HG03175 (cell line): ENCODE results near the gene CRIP1.

ENCODE experiments used
- ATAC-seq: cut with Tn5 transposase; IDR thresholded peaks from one replicate; pipeline ENCODE4 v1.9.1; 2021; ENCODE audit warnings: mild to moderate bottlenecking, moderate library complexity; ENCODE audit not compliant: unreplicated experiment

CRIP1 gene

GRCh38 chr14:105503296-105503640 is 16.6 kb downstream of the CRIP1 start:
- ATAC-seq = no peak

GRCh38 chr14:105503935-105504692 is 17.4 kb downstream of the CRIP1 start:
- ATAC-seq = no peak

DNA sequence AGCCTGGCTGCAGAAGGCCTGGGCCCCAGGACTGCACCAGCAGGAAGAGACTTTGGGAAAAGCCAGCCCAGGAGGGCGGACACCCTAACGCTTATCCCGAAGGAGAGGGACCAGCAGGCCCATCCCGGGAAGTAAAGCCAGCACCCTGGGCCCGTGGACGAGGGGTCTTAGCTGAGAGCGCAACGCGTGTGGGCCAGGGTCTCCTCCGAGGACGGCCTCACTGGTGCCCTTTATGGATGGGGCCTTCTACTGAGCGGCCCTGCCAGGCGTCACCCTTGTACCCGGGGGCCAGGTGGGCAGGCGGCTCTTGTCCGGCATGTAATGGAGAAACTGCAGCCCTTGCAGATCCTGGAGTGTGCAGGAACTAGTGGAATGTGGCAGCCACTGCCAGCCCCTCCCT is 18.4 kb downstream of the CRIP1 start:
- ATAC-seq = no peak

DNA sequence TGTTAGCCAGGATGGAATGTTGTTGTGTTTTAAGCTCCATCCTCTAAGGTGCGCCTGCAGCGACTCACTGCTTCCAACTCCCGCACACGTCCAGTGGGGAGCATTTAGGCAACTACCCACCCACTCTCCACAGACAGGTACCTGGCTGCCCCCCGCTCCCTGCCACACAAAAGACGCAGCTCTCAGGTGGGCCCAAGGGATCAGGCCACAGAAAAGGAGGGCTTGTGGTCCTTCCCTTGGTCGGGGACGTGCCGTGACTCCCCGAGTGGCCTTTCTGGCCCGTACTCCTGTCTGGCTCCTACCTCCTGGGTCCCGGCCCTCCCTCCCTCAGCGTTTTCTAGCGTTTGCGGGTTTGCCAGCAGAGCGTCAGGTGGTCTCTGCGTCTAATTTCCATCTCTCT is 20.6 kb downstream of the CRIP1 start:
- ATAC-seq = no peak

DNA sequence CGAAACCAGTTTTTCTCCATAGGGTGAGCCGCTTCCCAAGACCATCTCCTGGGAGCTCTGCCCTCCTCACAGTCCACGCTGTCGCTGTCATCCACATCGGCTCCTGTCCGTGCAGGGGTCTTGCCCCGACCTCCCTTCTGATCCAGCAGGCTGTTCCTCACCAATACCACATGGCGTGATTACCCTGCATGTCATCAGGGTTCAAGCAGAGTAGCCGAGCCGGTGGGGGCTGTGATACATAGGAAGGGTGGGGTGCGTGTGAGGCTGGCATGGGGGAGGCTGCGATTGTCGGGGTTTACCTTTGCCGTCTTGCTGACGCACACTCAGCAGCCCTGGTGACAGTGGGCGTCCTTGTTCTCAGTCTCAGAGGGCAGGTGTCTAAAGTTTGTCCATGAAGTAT is 21.4 kb downstream of the CRIP1 start:
- no peak for ATAC-seq

DNA sequence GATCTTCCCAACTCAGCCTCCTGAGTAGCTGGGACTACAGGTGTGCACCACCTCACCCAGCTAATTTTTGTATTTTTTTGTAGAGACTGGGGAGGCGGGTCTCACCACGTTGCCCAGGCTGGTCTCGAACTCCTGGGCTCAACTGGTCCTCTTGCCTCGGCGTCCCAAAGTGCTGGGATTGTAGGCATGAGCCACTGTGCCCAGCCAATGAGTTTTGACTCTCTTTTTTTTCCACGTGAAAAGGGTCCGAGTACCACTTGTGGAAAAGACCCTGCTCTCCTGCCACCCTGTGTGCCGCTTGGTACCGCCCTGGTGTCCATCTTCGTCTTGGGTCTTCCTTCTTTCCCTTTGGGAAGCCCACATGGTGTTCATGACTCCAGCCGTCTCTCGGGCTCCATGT is 21.9 kb downstream of the CRIP1 start:
- ATAC-seq = no peak

- ATAC-seq = no peak
Measured at GRCh38 chr14:105517096-105517495, 30.4 kb downstream of the CRIP1 start.

- no peak for ATAC-seq
Measured at GRCh38 chr14:105519946-105520698, 33.4 kb downstream of the CRIP1 start.

DNA sequence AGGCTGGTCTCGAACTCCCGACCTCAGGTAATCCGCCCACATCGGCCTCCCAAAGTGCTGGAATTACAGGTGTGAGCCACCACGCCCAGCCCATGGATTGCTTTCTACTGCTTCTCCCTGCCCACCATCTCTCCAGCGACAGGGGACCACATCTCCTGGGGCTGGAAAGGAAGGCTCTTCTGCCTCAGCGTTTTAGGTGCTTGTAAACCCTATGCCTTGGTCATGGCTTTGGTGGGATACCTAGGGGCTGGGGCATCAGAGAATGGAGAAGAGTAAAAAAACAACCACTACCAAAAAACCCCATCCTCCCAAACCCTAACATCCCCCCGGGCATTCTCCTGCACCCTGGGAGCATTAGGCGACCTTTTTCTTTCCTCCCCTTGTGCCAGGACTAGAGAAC is 38.6 kb downstream of the CRIP1 start:
- no peak for ATAC-seq

GRCh38 chr14:105525861-105526775 is 39.4 kb downstream of the CRIP1 start, which contains the start of gene TMEM121:
Gene TMEM121 (plus strand): TSS chr14:105526583. CDS start chr14:105528835, 2,252 bp downstream.
- no peak for ATAC-seq

- no peak for ATAC-seq
Measured at GRCh38 chr14:105526776-105527380, 40.2 kb downstream of the CRIP1 start.

- ATAC-seq = no peak
Measured at GRCh38 chr14:105527381-105527825, 40.7 kb downstream of the CRIP1 start.

DNA sequence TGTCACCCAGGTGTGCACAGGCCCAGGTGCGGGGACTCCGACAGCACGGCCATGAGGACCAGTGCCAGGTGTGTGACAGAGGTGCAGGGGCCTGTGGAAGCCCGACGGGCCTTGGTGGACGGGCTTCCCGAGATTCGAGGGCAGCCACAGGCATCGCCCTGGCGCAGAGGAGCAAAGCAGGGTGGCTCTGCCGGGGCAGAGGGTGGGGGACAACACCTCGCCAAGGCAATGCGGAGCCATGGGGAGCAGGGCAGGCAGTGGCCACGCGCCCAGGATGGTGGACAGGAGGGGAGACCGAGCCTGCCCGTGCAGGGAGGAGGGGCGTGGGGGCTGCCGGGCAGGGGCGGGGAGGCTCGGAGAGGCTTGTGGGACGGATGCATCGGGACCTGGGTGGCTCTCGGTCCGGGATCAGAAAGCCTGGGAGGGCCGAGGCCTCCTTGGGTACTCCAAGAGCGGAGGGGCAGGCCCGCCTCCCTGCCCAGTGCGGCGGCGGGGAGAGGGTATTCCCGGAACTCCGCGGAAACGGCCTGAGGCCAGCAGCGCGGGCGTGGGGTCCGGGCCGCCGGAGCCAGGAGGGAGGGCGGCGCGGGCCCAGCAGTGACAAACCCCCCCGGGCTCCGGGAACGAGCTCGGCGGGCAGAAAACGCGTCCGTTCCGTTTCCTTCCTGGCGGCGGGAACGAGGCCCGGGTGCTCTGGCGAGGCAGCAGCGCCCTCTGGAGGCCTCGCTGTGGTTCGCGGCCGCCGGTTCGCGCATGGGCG is 41.3 kb downstream of the CRIP1 start:
- ATAC-seq = no peak

- ATAC-seq = no peak
Measured at GRCh38 chr14:105528586-105529318, 42.1 kb downstream of the CRIP1 start.

DNA sequence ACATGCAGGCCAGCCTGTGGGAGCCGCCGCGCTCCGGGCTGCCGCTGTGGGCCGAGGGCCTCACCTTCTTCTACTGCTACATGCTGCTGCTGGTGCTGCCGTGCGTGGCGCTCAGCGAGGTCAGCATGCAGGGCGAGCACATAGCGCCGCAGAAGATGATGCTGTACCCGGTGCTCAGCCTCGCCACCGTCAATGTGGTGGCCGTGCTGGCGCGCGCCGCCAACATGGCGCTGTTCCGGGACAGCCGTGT is 42.6 kb downstream of the CRIP1 start:
- no peak for ATAC-seq

DNA sequence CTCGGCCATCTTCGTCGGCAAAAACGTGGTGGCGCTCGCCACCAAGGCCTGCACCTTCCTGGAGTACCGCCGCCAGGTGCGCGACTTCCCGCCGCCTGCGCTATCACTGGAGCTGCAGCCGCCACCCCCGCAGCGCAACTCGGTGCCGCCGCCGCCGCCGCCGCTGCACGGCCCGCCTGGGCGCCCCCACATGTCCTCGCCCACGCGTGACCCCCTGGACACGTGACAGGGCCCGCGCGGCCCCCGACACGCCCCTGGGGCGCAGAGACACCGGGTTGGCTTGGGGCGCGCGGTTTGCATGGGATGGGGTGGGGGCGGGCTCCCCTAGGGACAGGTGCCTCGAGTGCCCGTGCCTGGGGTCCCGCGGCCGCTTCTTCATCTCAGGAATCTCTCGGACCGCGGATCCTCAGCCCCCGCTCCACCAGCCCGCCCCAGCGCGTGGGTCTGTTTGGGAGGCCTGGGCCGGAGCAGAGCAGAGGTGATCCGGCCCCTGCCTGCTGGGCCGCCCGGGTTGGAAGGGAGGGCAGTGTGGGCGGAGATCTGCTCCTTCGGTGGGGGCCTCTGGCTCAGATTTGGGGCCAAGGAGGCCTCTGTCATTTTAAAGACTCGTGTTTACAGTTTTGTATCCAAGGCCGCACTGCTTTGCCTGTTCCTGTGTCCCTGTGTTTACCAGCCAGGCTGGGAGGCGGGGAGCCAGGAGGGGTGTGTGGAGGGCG is 43.0 kb downstream of the CRIP1 start:
- no peak for ATAC-seq

DNA sequence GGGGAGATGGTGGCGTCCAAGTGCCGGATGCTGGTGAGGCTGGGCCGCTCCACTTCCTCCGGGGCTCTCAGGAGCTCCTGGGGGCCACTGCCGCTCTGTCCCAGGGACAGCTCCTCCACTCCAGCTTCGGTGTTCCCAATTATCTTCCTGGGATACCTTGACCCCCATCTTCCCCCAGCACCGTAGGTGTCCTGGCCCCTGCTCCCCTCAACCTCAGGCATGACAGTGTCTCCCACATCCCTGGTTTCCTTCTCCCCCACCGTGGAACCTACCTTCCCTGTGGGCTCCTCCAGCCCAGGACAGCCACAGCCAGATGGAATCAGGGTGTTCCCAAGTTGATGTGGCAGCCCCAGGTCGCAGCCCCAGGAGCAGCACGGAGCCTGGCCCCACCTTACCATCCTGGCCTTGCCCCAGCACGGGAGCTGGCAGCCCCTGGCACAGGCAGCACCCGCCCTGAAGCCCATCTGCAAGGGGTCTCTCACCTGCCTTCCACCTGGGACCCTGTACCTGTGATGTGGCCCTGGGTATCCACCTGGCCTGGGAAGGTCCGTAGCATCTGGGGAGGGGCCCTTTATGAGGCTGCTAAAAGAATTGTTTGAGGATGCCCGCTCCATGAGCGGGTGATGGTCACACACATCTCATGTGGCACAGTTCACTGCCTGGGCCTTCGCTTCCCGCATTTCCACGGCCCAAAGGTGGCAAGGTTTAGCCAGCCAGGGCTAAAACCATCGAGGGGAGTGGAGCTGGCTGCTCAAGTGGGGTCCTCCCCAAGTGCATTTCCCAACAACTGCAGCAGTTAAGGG is 43.8 kb downstream of the CRIP1 start:
- no peak for ATAC-seq
